Measurements from ENCODE around the gene MYOF. TPM values are rescaled to one million over a fixed set of nuclear protein-coding genes. Genes with fewer than 3 reads are reported as not detected.
A peak's percentile ranks its signal among the peaks of the same experiment; 100 is the strongest.

MYOF gene
- total and polyA plus RNA-seq, 2 of the 8 experiments (the other 6 are each of a cell fraction or from before 2014, with no cell fraction given): 0.98 to 2.3 TPM

DNA sequence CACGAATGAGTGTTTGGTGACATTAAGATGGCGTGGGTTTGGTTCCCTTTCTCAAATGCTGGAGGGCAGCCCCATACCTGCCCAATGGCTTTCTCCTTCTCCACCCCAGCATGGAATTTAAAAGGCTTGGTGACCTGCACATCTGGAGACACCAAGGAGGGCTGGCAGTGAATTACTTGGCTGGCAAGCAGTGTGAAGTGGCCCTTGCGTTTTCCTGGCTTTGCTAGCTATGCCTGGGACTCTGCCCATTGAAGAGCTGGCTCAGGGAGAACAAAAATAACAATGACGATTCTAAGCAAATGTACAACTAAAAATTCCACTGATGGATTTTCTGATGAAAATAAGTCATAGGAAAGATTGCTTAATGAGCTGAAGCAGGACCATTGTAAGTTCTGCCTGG lies 204.8 kb downstream of the MYOF start:
- no peak overlapping the region for H3K23ac ChIP-seq (ENCODE audit: insufficient read length)
- peaks cover 11 to 27% (median 17%) of the 10 kb centered on the region in 4 experiments for H3K4me1 ChIP-seq (replicated peaks in 1 of 4; ENCODE audit: control insufficient read depth in 3 of 4, insufficient read depth in 4 of 4, low read length in 3 of 4)
- H3K23me2 ChIP-seq (ENCODE audit: low read depth, low read length): no peaks in the 10 kb centered on the region
- peak overlapping the region; percentile 89 for H2BK12ac ChIP-seq (ENCODE audit: low read depth, low read length)
- peak overlapping the region; percentile 10 for H3K4ac ChIP-seq (replicated peaks; ENCODE audit: insufficient read length, low read depth, low read length)
- no peak overlapping the region for H3K14ac ChIP-seq (ENCODE audit: insufficient read length)
- POLR2A ChIA-PET (ENCODE audit: partially characterized antibody): interaction anchor here (0.5 kb wide), 1 partner anchor 629 kb away, joined by 4 read pairs; no protein-coding TSS in a partner anchor
- no peak overlapping the region for H2AFZ ChIP-seq (ENCODE audit: low read length)
- H2BK20ac ChIP-seq (ENCODE audit: low read length): peak overlapping the region; percentile 97; the same call in 1 of the 2 replicates
- no peak overlapping the region for H2BK15ac ChIP-seq (ENCODE audit: low read length)
- no peaks in the 10 kb centered on the region for H3K79me1 ChIP-seq (ENCODE audit: low read depth, low read length)
- no peak overlapping the region for H4K5ac ChIP-seq (ENCODE audit: insufficient read length, low read depth, low read length)
- H3K4me3 ChIP-seq (ENCODE audit: extremely low read depth in 1 of 4, insufficient read depth in 2 of 4, low read depth in 3 of 4, low read length in 4 of 4): no peak overlapping the region
- 82% methylated on average over 4 of the region's 4 CpGs; no CpG with 5 or more reads in 1 of the 2 experiments for WGBS, 2 experiments (ENCODE audit: extremely low coverage in 1 of 2, insufficient coverage in 1 of 2, insufficient read length in 1 of 2, insufficient replicate concordance in 2 of 2, low coverage in 1 of 2, low lambda C conversion rate in 2 of 2, missing lambda C conversion rate in 1 of 2)
- CTCF ChIA-PET (ENCODE audit: partially characterized antibody): interaction anchor here (0.9 to 1.5 kb wide), 3 partner anchors 56 to 151 kb away, joined by 3 to 5 read pairs (median 3); no protein-coding TSS in a partner anchor
- H3K9me3 ChIP-seq (ENCODE audit: insufficient read depth in 2 of 2, low read depth in 1 of 2, low read length in 1 of 2): no peaks in the 10 kb centered on the region
- H2BK5ac ChIP-seq (ENCODE audit: low read depth, low read length): peak overlapping the region; percentile 96; the same call in 1 of the 2 replicates
- H3K9ac ChIP-seq (replicated peaks in 1 of 4; ENCODE audit: extremely low read depth in 1 of 4, low read depth in 3 of 4, low read length in 3 of 4): no peak overlapping the region
- TF ChIP-seq GABPA (IDR thresholded peaks at IDR 0.05; ENCODE audit: borderline replicate concordance, insufficient read depth, low read length): no peak
- TF ChIP-seq CHD1 (IDR thresholded peaks at IDR 0.05; ENCODE audit: low read depth, low read length): no peak
- no peak for TF ChIP-seq CHD2 (IDR thresholded peaks at IDR 0.05; ENCODE audit: low read length)
- TF ChIP-seq NRF1 (IDR thresholded peaks at IDR 0.05; ENCODE audit: low read depth, low read length): no peak
- TF ChIP-seq CTBP2 (IDR thresholded peaks at IDR 0.05; ENCODE audit: borderline replicate concordance, insufficient read depth, insufficient read length, low read length): no peak
- TF ChIP-seq FOSL1 (IDR thresholded peaks at IDR 0.05; ENCODE audit: insufficient read depth, low read depth, low read length): no peak
- no peak for TF ChIP-seq MAX (IDR thresholded peaks at IDR 0.05)
- TF ChIP-seq RXRA (IDR thresholded peaks at IDR 0.05; ENCODE audit: insufficient read depth, low read depth, low read length): no peak
- TF ChIP-seq ZNF274 (IDR thresholded peaks at IDR 0.05; ENCODE audit: borderline replicate concordance, extremely low read depth, low read length): no peak
- H4K20me1 ChIP-seq (replicated peaks in 1 of 2; ENCODE audit: control insufficient read depth in 1 of 2, insufficient read depth in 2 of 2, low read length in 2 of 2): no peaks in the 10 kb centered on the region
- H4K8ac ChIP-seq (ENCODE audit: extremely low read depth, insufficient read depth, low read length): no peak overlapping the region
- no peak overlapping the region for H3K27ac ChIP-seq (ENCODE audit: low read depth, low read length)
- H2BK120ac ChIP-seq (replicated peaks; ENCODE audit: low read depth, low read length): peak overlapping the region; percentile 100
- H3K4me2 ChIP-seq (ENCODE audit: insufficient read depth in 1 of 2, low read depth in 2 of 2, low read length in 2 of 2): no peak overlapping the region
- no peaks in the 10 kb centered on the region for H3K36me3 ChIP-seq (ENCODE audit: control insufficient read depth in 2 of 4, insufficient read depth in 4 of 4, low read length in 3 of 4)
- no peaks in the 10 kb centered on the region for H3K79me2 ChIP-seq (ENCODE audit: control insufficient read depth in 1 of 2, insufficient read depth in 2 of 2, low read length in 2 of 2)
- peak overlapping the region; percentile 96 for H4K91ac ChIP-seq (replicated peaks; ENCODE audit: insufficient read length, low read length)
- peak overlapping the region; percentile 93 for H2AK5ac ChIP-seq (ENCODE audit: low read depth, low read length)
- FAIRE-seq: no peak
- peak overlapping the region; percentile 96 for H3K18ac ChIP-seq (ENCODE audit: extremely low read depth, low read length)
- no peaks in the 10 kb centered on the region for H3K27me3 ChIP-seq (replicated peaks in 1 of 4; ENCODE audit: control insufficient read depth in 3 of 4, extremely low read depth in 1 of 4, insufficient read depth in 3 of 4, low read length in 3 of 4)
- no peak overlapping the region for H3K56ac ChIP-seq (replicated peaks; ENCODE audit: insufficient read length, low read depth, low read length)
- no peak for DNase-seq (ENCODE audit: low read depth in 1 of 2, low spot score in 2 of 2)
